Spleen (tissue), 11 donors: ENCODE measurements around the gene C17orf114.

Experiments used
- DNase-seq: peaks from one replicate; pipeline ENCODE4 v3.0.0-alpha.2; 2020
- H3K27ac ChIP-seq, 8 donors: fragments of 200-600 bp; sonication (generic) in 7 of 8; 1 replicate in 4 of 8; 2 replicates in 4 of 8; pipeline versions ENCODE4 v1.5.0 to v1.8.0; 2016 to 2021; ENCODE audit warnings: inconsistent platforms in 4 of 8, mild to moderate bottlenecking in 4 of 8, moderate library complexity in 1 of 8
- H3K27me3 ChIP-seq, 7 donors: fragments of 200-600 bp; sonication (generic) in 6 of 7; replicated peaks in 1 of 7; 1 replicate in 4 of 7; 2 replicates in 3 of 7; pipeline versions ENCODE4 v1.5.0 to v1.8.0; 2016 to 2021; ENCODE audit warnings: inconsistent platforms in 3 of 7, mild to moderate bottlenecking in 1 of 7
- H3K36me3 ChIP-seq, 6 donors: fragments of 200-600 bp; sonication (generic) in 5 of 6; 1 replicate in 4 of 6; 2 replicates in 2 of 6; pipeline versions ENCODE4 v1.5.0 to v1.8.0; 2016 to 2021; ENCODE audit warnings: inconsistent platforms in 2 of 6
- H3K4me1 ChIP-seq, 6 donors: fragments of 200-600 bp; sonication (generic) in 5 of 6; 1 replicate in 3 of 6; 2 replicates in 3 of 6; pipeline versions ENCODE4 v1.5.0 to v1.8.0; 2016 to 2021; ENCODE audit warnings: inconsistent platforms in 3 of 6
- H3K4me3 ChIP-seq, 8 donors: fragments of 200-600 bp; sonication (generic) in 7 of 8; 1 replicate in 4 of 8; 2 replicates in 4 of 8; pipeline versions ENCODE4 v1.5.0 to v1.8.0; 2016 to 2021; ENCODE audit warnings: inconsistent platforms in 4 of 8, mild to moderate bottlenecking in 4 of 8, moderate library complexity in 2 of 8
- H3K9me3 ChIP-seq, 8 donors: fragments of 200-600 bp; sonication (generic) in 7 of 8; 1 replicate in 4 of 8; 2 replicates in 4 of 8; pipeline versions ENCODE4 v1.5.0 to v1.8.0; 2016 to 2021; ENCODE audit warnings: inconsistent platforms in 4 of 8
- CTCF ChIP-seq, 11 experiments: fragments of 200-600 bp in 7 of 11; fragments of 450-650 bp in 4 of 11; sonication (generic) in 4 of 11; IDR thresholded peaks in 8 of 11; conservative IDR thresholded peaks in 3 of 11; 1 replicate in 7 of 11; 2 replicates in 4 of 11; pipeline versions ENCODE4 v1.4.0 to v1.8.0; 2016 to 2021; ENCODE audit warnings: antibody characterized with exemption in 11 of 11, inconsistent platforms in 4 of 11, mild to moderate bottlenecking in 1 of 11
- POLR2A ChIP-seq, 3 donors: fragments of 450-650 bp; IDR thresholded peaks; one replicate each; pipeline ENCODE4 v1.5.1; 2017; ENCODE audit warnings: antibody characterized with exemption in 3 of 3, mild to moderate bottlenecking in 1 of 3
- POLR2AphosphoS5 ChIP-seq, 3 donors: sonication (generic); formaldehyde crosslinking; IDR thresholded peaks; one replicate each; pipeline ENCODE4 v1.5.1; 2017; ENCODE audit warnings: antibody characterized with exemption in 3 of 3
- WGBS, 5 donors: extraction: QIAGEN DNeasy Blood & Tissue Kit in 3 of 5; methylation state at CpG; one replicate each; pipeline versions ENCODE4 v1.1.5 to v1.1.7; 2013 to 2018; 5-methylcytosine and 5-hydroxymethylcytosine counted together
- intact Hi-C: fragments of 100-400 bp; cut with DNase I; formaldehyde crosslinking; loops from one replicate; pipeline ENCODE4 v1.15.0; 2023; ENCODE audit warnings: low total_unique reads
- donor health status: healthy with polysubstance abuse.
- donor health status: DM: no; HTN: no; CAD: no; lungs with moderate emphysema.
- donor health status: DM: no; HTN: no; CAD: no.
- donor health status: Bipolar disorder and iron deficiency.
- donor health status: healthy.
- donor health status: DM: no; HTN: no; CAD: no.
- donor health status: DM: yes; HTN: yes; CAD: no.

The C17orf114 gene

DNA sequence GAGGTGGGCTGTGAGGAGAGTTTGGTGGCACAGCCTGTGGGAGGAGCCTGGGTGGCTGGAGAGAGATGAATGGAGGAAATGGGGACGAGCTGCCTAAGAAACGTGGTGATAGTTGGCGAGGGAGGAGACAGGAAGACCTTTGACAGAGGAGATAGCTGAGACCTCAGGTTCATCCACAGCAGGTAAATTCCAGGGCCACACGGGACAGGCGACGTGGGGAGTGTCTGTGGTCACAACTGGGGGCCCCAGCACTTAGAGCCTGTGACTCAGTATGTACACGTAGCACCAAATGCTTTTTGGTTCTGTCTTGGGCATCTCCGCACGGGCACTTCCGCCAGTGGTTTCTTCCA is 38.7 kb upstream of the C17orf114 start:
- no peaks in the 10 kb centered on the region for H3K27me3 ChIP-seq
- intact Hi-C loops, result no loop called here
- peaks cover 9 to 96% (median 44%) of the 10 kb centered on the region in 6 donors for H3K4me1 ChIP-seq
- H3K36me3 ChIP-seq, result peaks cover 0 to 22% (median 8%) of the 10 kb centered on the region in 6 donors
- no peaks in the 10 kb centered on the region for H3K9me3 ChIP-seq
- no peak overlapping the region for H3K4me3 ChIP-seq
- no peak for TF ChIP-seq POLR2A (IDR thresholded peaks at IDR 0.05)
- no peak for TF ChIP-seq POLR2AphosphoS5 (IDR thresholded peaks at IDR 0.05)
- no peak for TF ChIP-seq CTCF (IDR thresholded peaks at IDR 0.05 in 8 of 11, conservative IDR thresholded peaks at IDR 0.05 in 3 of 11)
- H3K27ac ChIP-seq, result no peak overlapping the region
- 66 to 76% (median 68%) methylated on average over 9 to 10 of the region's 10 CpGs for WGBS, 5 donors
- DNase-seq, result no peak

- H3K4me1 ChIP-seq, result peaks cover 16 to 96% (median 48%) of the 10 kb centered on the region in 6 donors
- no peaks in the 10 kb centered on the region for H3K9me3 ChIP-seq
- DNase-seq, result no peak
- intact Hi-C loops, result no loop called here
- no peaks in the 10 kb centered on the region for H3K27me3 ChIP-seq
- H3K27ac ChIP-seq, result no peak overlapping the region
- peaks cover 0 to 22% (median 8%) of the 10 kb centered on the region in 6 donors for H3K36me3 ChIP-seq
- 60 to 78% (median 66%) methylated on average over 8 of the region's 8 CpGs for WGBS, 5 donors
- no peak for TF ChIP-seq POLR2AphosphoS5 (IDR thresholded peaks at IDR 0.05)
- TF ChIP-seq POLR2A (IDR thresholded peaks at IDR 0.05), result no peak
- TF ChIP-seq CTCF (IDR thresholded peaks at IDR 0.05 in 8 of 11, conservative IDR thresholded peaks at IDR 0.05 in 3 of 11), result no peak
- H3K4me3 ChIP-seq, result no peak overlapping the region
Observed at GRCh38 chr17:4839965-4840892, 38.1 kb upstream of the C17orf114 start.

- WGBS, 5 donors, result 86 to 92% (median 91%) methylated on average over 8 of the region's 8 CpGs
Observed at GRCh38 chr17:4839221-4839620, 37.1 kb upstream of the C17orf114 start.

More at GRCh38 chr17:4839221-4839620, 37.1 kb upstream of the C17orf114 start:
- TF ChIP-seq CTCF (IDR thresholded peaks at IDR 0.05 in 8 of 11, conservative IDR thresholded peaks at IDR 0.05 in 3 of 11) (no peak), POLR2A (IDR thresholded peaks at IDR 0.05) (no peak), POLR2AphosphoS5 (IDR thresholded peaks at IDR 0.05) (no peak)
- Histone ChIP-seq H3K4me3 (no peak overlapping the region), H3K27ac (no peak overlapping the region), H3K9me3 (no peaks in the 10 kb centered on the region), H3K4me1 (peaks cover 26 to 96% (median 53%) of the 10 kb centered on the region in 6 donors), H3K27me3 (no peaks in the 10 kb centered on the region), H3K36me3 (peaks cover 0 to 22% (median 8%) of the 10 kb centered on the region in 6 donors)
- intact Hi-C loops, result no loop called here
- no peak for DNase-seq
